GM12878 (cell line): Measurements from ENCODE around the gene ADAMTS6. TPM values are rescaled to one million over a fixed set of nuclear protein-coding genes. Genes with fewer than 3 reads are reported as not detected.

Experiments used
- ATAC-seq: fragments of 200-7000 bp; cut with Tn5 transposase; 3 replicates; pipeline ENCODE4 v1.9.1; 2020; ENCODE audit warnings: mild to moderate bottlenecking, moderate library complexity
- BruUV-seq: library from RNA; stranded (reverse); fragments of 400-500 nt; replicated peaks from 2 replicates; lab custom pipeline; 2021; lab: Mats Ljungman, UMichigan
- CTCF ChIA-PET: fragments of 300-600 bp; sonication (Branson Sonifier 250); formaldehyde crosslinking; extraction: SDS; loops from one replicate; lab custom pipeline; 2021; ENCODE audit warnings: inconsistent platforms; lab: Yijun Ruan, JAX
- POLR2A ChIA-PET: fragments of 350-600 bp; formaldehyde crosslinking; extraction: SDS; loops from one replicate; lab custom pipeline; 2021; ENCODE audit warnings: inconsistent platforms; lab: Charles Lee
- RAD21 ChIA-PET: fragments of 300-600 bp; sonication (Branson Sonifier 250); formaldehyde crosslinking; loops from one replicate; lab custom pipeline; 2023; ENCODE audit warnings: antibody characterized with exemption; ENCODE audit not compliant: unreplicated experiment; lab: Charles Lee
- SMC1A ChIA-PET: fragments of 300-600 bp; sonication (Branson Sonifier 250); formaldehyde crosslinking; loops from one replicate; lab custom pipeline; 2023; ENCODE audit not compliant: unreplicated experiment, uncharacterized antibody; lab: Charles Lee
- DNase-seq: peaks from one replicate; pipeline ENCODE4 v3.0.0-alpha.2; 2011; ENCODE audit warnings: low read depth, low spot score
- FAIRE-seq: peaks from 3 replicates; lab custom pipeline; 2011; peaks lifted over from hg19 to GRCh38; lab: Jason Lieb, UNC
- H2AFZ ChIP-seq: 2 replicates; pipeline ENCODE4 v1.6.0; 2011; ENCODE audit warnings: low read depth, low read length, control low read depth; ENCODE audit not compliant: control insufficient read depth
- H3K27ac ChIP-seq: 2 replicates; pipeline ENCODE4 v1.5.1; 2011; ENCODE audit warnings: control low read depth; ENCODE audit not compliant: control insufficient read depth, insufficient read depth
- H3K27me3 ChIP-seq, 2 experiments: replicated peaks in 1 of 2; 2 replicates each; pipeline versions ENCODE4 v1.6.0 to v1.6.1; 2011; ENCODE audit warnings: low read length in 1 of 2; ENCODE audit not compliant: control insufficient read depth in 2 of 2, insufficient read depth in 2 of 2
- H3K36me3 ChIP-seq, 2 experiments: 2 replicates each; pipeline ENCODE4 v1.5.1; 2011; ENCODE audit warnings: low read length in 1 of 2; ENCODE audit not compliant: control insufficient read depth in 2 of 2, insufficient read depth in 2 of 2
- H3K4me1 ChIP-seq: 2 replicates; pipeline ENCODE4 v1.6.1; 2011; ENCODE audit warnings: mild to moderate bottlenecking, low read length, moderate library complexity, mixed read lengths; ENCODE audit not compliant: control insufficient read depth, insufficient read depth
- H3K4me2 ChIP-seq: 2 replicates; pipeline ENCODE4 v1.6.0; 2011; ENCODE audit warnings: control low read depth; ENCODE audit not compliant: control insufficient read depth, insufficient read depth
- H3K4me3 ChIP-seq: fragments of 200-600 bp; sonication (generic); 2 replicates; pipeline ENCODE4 v1.5.1; 2016
- H3K79me2 ChIP-seq: 2 replicates; pipeline ENCODE4 v1.6.0; 2011; ENCODE audit warnings: low read length; ENCODE audit not compliant: control insufficient read depth, insufficient read depth
- H3K9ac ChIP-seq: 2 replicates; pipeline ENCODE4 v1.8.0; 2011; ENCODE audit warnings: low read length, control low read depth, mixed read lengths; ENCODE audit not compliant: control insufficient read depth, insufficient read depth
- H3K9me3 ChIP-seq: replicated peaks from 3 replicates; pipeline ENCODE4 v1.5.1; 2011; ENCODE audit warnings: mild to moderate bottlenecking, low read length; ENCODE audit not compliant: control insufficient read depth, insufficient read depth
- H4K20me1 ChIP-seq: 2 replicates; pipeline ENCODE4 v1.6.0; 2011; ENCODE audit not compliant: control insufficient read depth, insufficient read depth
- CEBPZ ChIP-seq: fragments of 150-350 bp; IDR thresholded peaks from 2 replicates; pipeline ENCODE4 v1.6.1; 2016; ENCODE audit warnings: low read depth, low read length
- E4F1 ChIP-seq: fragments of 450-650 bp; IDR thresholded peaks from 2 replicates; pipeline ENCODE4 v1.6.1; 2018; ENCODE audit warnings: borderline replicate concordance, mild to moderate bottlenecking; ENCODE audit not compliant: partially characterized antibody
- EGR1 ChIP-seq, 2 experiments: IDR thresholded peaks; 1 replicate in 1 of 2; 2 replicates in 1 of 2; pipeline ENCODE4 v1.6.1; 2011 to 2012; ENCODE audit warnings: low read depth in 2 of 2, low read length in 2 of 2, borderline replicate concordance in 1 of 2, mild to moderate bottlenecking in 1 of 2, moderate library complexity in 1 of 2
- ESRRA ChIP-seq: IDR thresholded peaks from 2 replicates; pipeline ENCODE4 v1.6.1; 2012; ENCODE audit warnings: mild to moderate bottlenecking, low read length, improper control_type of control experiment
- FOXM1 ChIP-seq: IDR thresholded peaks from 2 replicates; pipeline ENCODE4 v1.6.1; 2012; ENCODE audit warnings: low read depth, mild to moderate bottlenecking, inconsistent platforms, low read length, moderate library complexity
- GATAD2B ChIP-seq: fragments of 450-650 bp; conservative IDR thresholded peaks from 2 replicates; pipeline ENCODE4 v1.6.1; 2017; ENCODE audit warnings: low read depth, mild to moderate bottlenecking, moderate library complexity
- IKZF2 ChIP-seq, 2 experiments: fragments of 450-650 bp; IDR thresholded peaks; 2 replicates each; pipeline ENCODE4 v1.6.1; 2017; ENCODE audit warnings: mild to moderate bottlenecking in 2 of 2, moderate library complexity in 2 of 2
- JUND ChIP-seq: IDR thresholded peaks from 2 replicates; pipeline ENCODE4 v1.6.1; 2012; ENCODE audit warnings: low read depth, mild to moderate bottlenecking, low read length, improper control_type of control experiment, moderate library complexity
- KDM1A ChIP-seq: fragments of 200-600 bp; sonication (generic); IDR thresholded peaks from 2 replicates; pipeline ENCODE4 v1.6.1; 2016; ENCODE audit warnings: borderline replicate concordance
- MYB ChIP-seq: fragments of 150-350 bp; IDR thresholded peaks from 2 replicates; pipeline ENCODE4 v1.6.1; 2014; ENCODE audit warnings: mild to moderate bottlenecking, low read depth, low read length, borderline replicate concordance
- NFYA ChIP-seq: IDR thresholded peaks from 2 replicates; pipeline ENCODE4 v1.6.1; 2011; ENCODE audit warnings: low read depth, mild to moderate bottlenecking, low read length, improper control_type of control experiment, borderline replicate concordance
- NKRF ChIP-seq: fragments of 450-650 bp; conservative IDR thresholded peaks from 2 replicates; pipeline ENCODE4 v1.6.1; 2017; ENCODE audit warnings: mild to moderate bottlenecking, moderate library complexity
- NR2F1 ChIP-seq: fragments of 450-650 bp; conservative IDR thresholded peaks from 2 replicates; pipeline ENCODE4 v1.6.1; 2017; ENCODE audit warnings: mild to moderate bottlenecking
- PAX8 ChIP-seq: fragments of 450-650 bp; IDR thresholded peaks from 2 replicates; pipeline ENCODE4 v1.6.1; 2017; ENCODE audit warnings: mild to moderate bottlenecking, moderate library complexity
- POLR2AphosphoS2 ChIP-seq: IDR thresholded peaks from 2 replicates; pipeline ENCODE4 v1.6.1; 2011; ENCODE audit warnings: low read depth, mild to moderate bottlenecking, low read length, improper control_type of control experiment, moderate library complexity
- SIX5 ChIP-seq: IDR thresholded peaks from 2 replicates; pipeline ENCODE4 v1.6.1; 2011; ENCODE audit warnings: mild to moderate bottlenecking, low read depth, low read length, moderate library complexity; ENCODE audit not compliant: severe bottlenecking
- SMARCA5 ChIP-seq: fragments of 450-650 bp; IDR thresholded peaks from 2 replicates; pipeline ENCODE4 v1.6.1; 2017; ENCODE audit warnings: mild to moderate bottlenecking
- SPI1 ChIP-seq: IDR thresholded peaks from 2 replicates; pipeline ENCODE4 v1.6.1; 2011; ENCODE audit warnings: low read depth, mild to moderate bottlenecking, low read length, moderate library complexity, borderline replicate concordance; ENCODE audit not compliant: insufficient read depth
- SREBF2 ChIP-seq: IDR thresholded peaks from 2 replicates; pipeline ENCODE4 v1.6.1; 2012; ENCODE audit warnings: mild to moderate bottlenecking, low read length
- WGBS: methylation state at CpG from one replicate; pipeline ENCODE4 v1.1.6; 2016; ENCODE audit warnings: low lambda C conversion rate; ENCODE audit not compliant: insufficient replicate concordance, insufficient coverage; ENCODE audit errors: missing lambda C conversion rate; 5-methylcytosine and 5-hydroxymethylcytosine counted together
- in situ Hi-C: fragments of 300-500 bp; cut with MboI; formaldehyde crosslinking; loops from 9 replicates; pipeline ENCODE4 v1.14.3; 2018; ENCODE audit warnings: mixed read lengths
- intact Hi-C: fragments of 100-400 bp; cut with micrococcal nuclease; formaldehyde crosslinking; loops from one replicate; pipeline ENCODE4 v1.14.2; 2022; ENCODE audit not compliant: unreplicated experiment
- polyA plus RNA-seq, 11 experiments: library from polyadenylated mRNA; depleted of rRNA in 4 of 11; unstranded in 6 of 11; stranded (reverse) in 5 of 11; fragments of >200 nt; fragmentation: Nextera tagmentation in 4 of 11; fragmentation: Illumina TruSeq in 1 of 11; extraction: Ambion mirVana in 4 of 11; extraction: Trizol in 1 of 11; gene quantifications; 1 replicate in 1 of 11; 2 replicates in 10 of 11; pipeline versions ENCODE4 v1.2.1 to v1.2.3, GENCODE V29; 2011 to 2016; ENCODE audit warnings: inconsistent platforms in 2 of 11, missing spikeins in 2 of 11, low read depth in 1 of 11
- total RNA-seq, 4 experiments: library from RNA; depleted of rRNA in 3 of 4; stranded (reverse); fragments of >200 nt in 3 of 4; fragmentation: Illumina TruSeq in 1 of 4; extraction: Trizol in 1 of 4; gene quantifications; 2 replicates each; pipeline versions ENCODE4 v1.2.1 to v1.2.3, GENCODE V29; 2013 to 2021

The ADAMTS6 gene
- total and polyA plus RNA-seq, 10 of the 15 experiments (the other 5 are each of a cell fraction or from before 2014, with no cell fraction given) = 1.1 to 12.3 (median 6.5) TPM

- H4K20me1 ChIP-seq = no peaks in the 10 kb centered on the region
- no peaks in the 10 kb centered on the region for H3K4me1 ChIP-seq
- H3K9me3 ChIP-seq = no peaks in the 10 kb centered on the region
- no peak for FAIRE-seq
- BruUV-seq = no TSS peak
- SMC1A ChIA-PET = interaction anchor here (0.7 to 1.3 kb wide), 2 partner anchors 19 to 31 kb away, joined by 3 to 5 read pairs; no protein-coding TSS in a partner anchor
- no peak for DNase-seq
- H3K4me3 ChIP-seq = no peak overlapping the region
- no peak for ATAC-seq
- H3K27ac ChIP-seq = no peak overlapping the region
- intact Hi-C loops = no loop called here
- no peaks in the 10 kb centered on the region for H3K79me2 ChIP-seq
- POLR2A ChIA-PET = no interaction called here
- no peaks in the 10 kb centered on the region for H3K36me3 ChIP-seq
- RAD21 ChIA-PET = no interaction called here
- no peak overlapping the region for H3K4me2 ChIP-seq
- no peak for TF ChIP-seq GATAD2B
- TF ChIP-seq PAX8 = no peak
- no peak for TF ChIP-seq NKRF
- TF ChIP-seq MYB = no peak
- TF ChIP-seq SIX5 = no peak
- no peak for TF ChIP-seq NR2F1
- no peak for TF ChIP-seq SMARCA5
- TF ChIP-seq POLR2AphosphoS2 = no peak
- TF ChIP-seq KDM1A = no peak
- no peak for TF ChIP-seq EGR1 (IDR thresholded peaks at IDR 0.05; ENCODE audit: borderline replicate concordance in 1 of 2, low read depth in 2 of 2, low read length in 2 of 2)
- TF ChIP-seq SPI1 = no peak
- no peak for TF ChIP-seq CEBPZ
- TF ChIP-seq NFYA = no peak
- TF ChIP-seq ESRRA = no peak
- TF ChIP-seq FOXM1 = no peak
- no peak for TF ChIP-seq E4F1
- no peak for TF ChIP-seq IKZF2 (IDR thresholded peaks at IDR 0.05)
- no peak for TF ChIP-seq JUND
- no peak for TF ChIP-seq SREBF2
- H3K9ac ChIP-seq = no peak overlapping the region
- 50% methylated on average over 3 of the region's 3 CpGs for WGBS
- H3K27me3 ChIP-seq = no peaks in the 10 kb centered on the region
- in situ Hi-C loops = no loop called here
- no peak overlapping the region for H2AFZ ChIP-seq
- CTCF ChIA-PET = no interaction called here
Measured at GRCh38 chr5:65255294-65255693, 226.4 kb downstream of the ADAMTS6 start.
